NCI-H2107 (cell line): ENCODE results near the gene ST6GALNAC5.

Source experiments
- DNase-seq: peaks from one replicate; lab custom pipeline; 2025; lab: John Stamatoyannopoulos, UW

Gene ST6GALNAC5

GRCh38 chr1:77047978-77048614, 180.8 kb downstream of the ST6GALNAC5 start:
- no peak for DNase-seq

- DNase-seq = no peak
These were observed 181.3 kb downstream of the ST6GALNAC5 start for GRCh38 chr1:77048615-77049005.

GRCh38 chr1:77051425-77051824, 184.1 kb downstream of the ST6GALNAC5 start:
- no peak for DNase-seq

GRCh38 chr1:77056525-77056924, 189.2 kb downstream of the ST6GALNAC5 start:
- DNase-seq = no peak

- no peak for DNase-seq
These were observed 190.8 kb downstream of the ST6GALNAC5 start for GRCh38 chr1:77057994-77058585.

GRCh38 chr1:77060000-77060399, 192.7 kb downstream of the ST6GALNAC5 start:
- DNase-seq = no peak

GRCh38 chr1:77061162-77061561, 193.9 kb downstream of the ST6GALNAC5 start:
- no peak for DNase-seq

- DNase-seq = no peak
These were observed 195.8 kb downstream of the ST6GALNAC5 start for GRCh38 chr1:77063118-77063517.

GRCh38 chr1:77064246-77064645, 197.0 kb downstream of the ST6GALNAC5 start:
- DNase-seq = peak; percentile 5

- DNase-seq = no peak
These were observed 198.5 kb downstream of the ST6GALNAC5 start for GRCh38 chr1:77065693-77066342.

- peak; percentile 48 for DNase-seq
These were observed 200.7 kb downstream of the ST6GALNAC5 start for GRCh38 chr1:77068013-77068412.

GRCh38 chr1:77076759-77077158, 209.5 kb downstream of the ST6GALNAC5 start:
- DNase-seq = no peak

- DNase-seq = no peak
These were observed 214.6 kb downstream of the ST6GALNAC5 start for GRCh38 chr1:77081834-77082233.

- no peak for DNase-seq
These were observed 217.2 kb downstream of the ST6GALNAC5 start for GRCh38 chr1:77084457-77084856.

GRCh38 chr1:77085109-77085508, 217.8 kb downstream of the ST6GALNAC5 start:
- DNase-seq = no peak

GRCh38 chr1:77089756-77090155, 222.5 kb downstream of the ST6GALNAC5 start:
- no peak for DNase-seq

- DNase-seq = peak; percentile 28
These were observed 228.0 kb downstream of the ST6GALNAC5 start for GRCh38 chr1:77095236-77095635.

- DNase-seq = no peak
These were observed 229.4 kb downstream of the ST6GALNAC5 start for GRCh38 chr1:77096496-77097255.

GRCh38 chr1:77100875-77101274, 233.6 kb downstream of the ST6GALNAC5 start:
- DNase-seq = no peak

- DNase-seq = no peak
These were observed 236.2 kb downstream of the ST6GALNAC5 start for GRCh38 chr1:77103486-77103885.

GRCh38 chr1:77104672-77105071, 237.4 kb downstream of the ST6GALNAC5 start:
- no peak for DNase-seq
